ENCODE data around the gene ZHX3. TPM values are rescaled to one million over a fixed set of nuclear protein-coding genes. Genes with fewer than 3 reads are reported as not detected.

The ZHX3 gene
- total and polyA plus RNA-seq, 2 of the 4 experiments (the other 2 are of a cell fraction) = 25.0 to 28.0 TPM

DNA sequence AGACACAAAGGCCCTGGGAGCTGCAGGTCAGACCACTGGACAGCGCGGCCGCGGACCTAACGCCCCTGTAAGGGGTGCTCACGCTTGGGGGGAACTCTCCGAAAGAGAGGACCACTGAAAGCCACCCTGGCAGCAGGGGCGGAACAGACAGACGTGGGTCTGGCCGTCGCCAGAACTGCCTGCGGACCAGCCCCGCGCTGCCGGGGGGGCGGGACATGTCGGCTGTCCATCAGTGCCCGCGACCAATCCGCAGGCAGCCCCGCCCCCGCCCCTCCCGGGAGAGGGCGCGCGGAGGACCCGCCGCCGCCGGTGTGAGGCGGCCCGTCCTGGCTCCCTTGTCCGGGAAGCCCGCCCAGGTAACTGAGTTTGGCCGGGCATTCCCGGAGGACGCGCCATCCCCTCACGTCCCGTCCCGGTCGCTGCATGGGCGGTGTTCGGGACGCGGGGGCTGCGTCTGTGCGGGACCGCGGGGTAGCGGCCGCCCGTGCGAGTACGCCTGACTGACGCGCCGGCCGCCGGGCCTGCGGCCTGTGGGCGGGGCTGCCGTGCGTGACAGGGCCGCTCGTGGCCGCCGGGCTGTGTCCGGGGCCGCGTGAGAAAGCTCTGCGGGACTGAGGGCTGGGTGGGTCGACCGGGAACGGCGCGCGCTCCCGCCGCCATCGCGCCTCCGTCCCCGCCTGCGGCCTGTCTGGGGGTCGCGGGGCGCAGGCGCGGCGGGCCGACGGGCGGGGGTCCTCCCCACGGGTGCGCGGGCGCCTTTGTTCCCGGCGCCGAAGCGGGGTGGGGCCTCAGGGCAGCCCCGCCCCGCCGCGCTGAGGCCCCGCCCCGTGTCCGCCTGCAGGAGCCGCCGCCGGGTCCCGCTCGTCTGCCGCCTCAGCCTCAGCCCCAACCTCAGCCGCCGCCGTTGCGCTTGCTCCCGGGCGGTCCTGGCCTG, 180.6 kb downstream of the ZHX3 start, which contains the start of gene PLCG1:
Gene PLCG1 (plus strand): TSS at position 864 of the 934 bp plus-strand sequence. CDS start 99 bp downstream, outside the sequence.
- peak; percentile 84 for ATAC-seq (ENCODE audit: low read depth)
- Histone ChIP-seq H2AK5ac (ENCODE audit: low read depth, low read length) (peak within 1 kb of the TSS; percentile 71), H3K9me3 (ENCODE audit: control insufficient read depth, insufficient read depth, low read length) (no peaks in the 10 kb centered on the region), H2BK20ac (ENCODE audit: low read depth, low read length) (no peak within 1 kb of the TSS), H3K79me1 (ENCODE audit: low read depth in 1 of 2, low read length in 2 of 2) (peaks cover 9 to 42% of the 10 kb centered on the region in 2 experiments; a peak in 3 of 4 replicates), H3K4me3 (ENCODE audit: insufficient read depth, low read depth, low read length) (peak within 1 kb of the TSS; percentile 98), H3K4me2 (ENCODE audit: low read depth, low read length) (peak within 1 kb of the TSS; percentile 96), H4K8ac (ENCODE audit: low read depth in 2 of 2, low read length in 2 of 2) (peak within 1 kb of the TSS; percentile 80 to 87), H3K27ac (ENCODE audit: insufficient read depth, low read length) (peak within 1 kb of the TSS; percentile 94), H4K91ac (ENCODE audit: insufficient read depth, low read depth, low read length) (peak within 1 kb of the TSS; percentile 61), H4K20me1 (ENCODE audit: insufficient read depth, low read length) (peaks cover 37% of the 10 kb centered on the region), H3K23ac (ENCODE audit: low read depth, low read length) (peak within 1 kb of the TSS; percentile 61), H3K56ac (ENCODE audit: extremely low read depth, insufficient read depth, low read length) (peak within 1 kb of the TSS; percentile 75), H3K18ac (ENCODE audit: low read depth, low read length) (peak within 1 kb of the TSS; percentile 75; the same call in 1 of the 2 replicates), H3K36me3 (ENCODE audit: control insufficient read depth, insufficient read depth, low read length) (no peaks in the 10 kb centered on the region), H3K4ac (ENCODE audit: low read depth, low read length) (peak within 1 kb of the TSS; percentile 85), H2BK120ac (ENCODE audit: low read depth, low read length) (peak within 1 kb of the TSS; percentile 60; the same call in 1 of the 2 replicates), H3K27me3 (ENCODE audit: control insufficient read depth, insufficient read depth, low read length) (no peaks in the 10 kb centered on the region), H2BK5ac (ENCODE audit: low read depth, low read length, poor library complexity, severe bottlenecking) (peak within 1 kb of the TSS; percentile 86), H4K5ac (ENCODE audit: low read depth, low read length) (peak within 1 kb of the TSS; percentile 84), H3K9me1 (ENCODE audit: insufficient read depth, low read length) (peaks cover 26% of the 10 kb centered on the region), H2BK15ac (ENCODE audit: low read depth, low read length) (no peak within 1 kb of the TSS; the same call in 2 of the 3 replicates), H3K4me1 (ENCODE audit: control insufficient read depth, insufficient read depth, low read length) (peaks cover 22% of the 10 kb centered on the region), H2AFZ (replicated peaks; ENCODE audit: low read length, poor library complexity) (peak within 1 kb of the TSS; percentile 98), H3K14ac (replicated peaks; ENCODE audit: low read depth, low read length) (peak within 1 kb of the TSS; percentile 81), H2AK9ac (replicated peaks; ENCODE audit: low read depth, low read length, poor library complexity) (peak within 1 kb of the TSS; percentile 92), H3K9ac (ENCODE audit: low read depth, low read length) (peak within 1 kb of the TSS; percentile 95)
- WGBS, 2 experiments (ENCODE audit: extremely low coverage in 2 of 2, insufficient read length in 1 of 2) = 1% methylated on average over 85 of the region's 121 CpGs; no CpG with 5 or more reads in 1 of the 2 experiments
- peak; percentile 67 for DNase-seq
- in situ Hi-C loops (cut with MboI; ENCODE audit: low sequenced_read_pairs) (no loop called here), intact Hi-C loops (cut with micrococcal nuclease) (loop anchor here (1.0 to 5.0 kb wide), 3 partner anchors 95 to 555 kb away; no protein-coding TSS in a partner anchor), dilution Hi-C loops (cut with HindIII; ENCODE audit: low sequenced_read_pairs, unreplicated experiment) (no loop called here)
- BruUV-seq (replicated peaks) = no TSS peak
- ChIA-PET CTCF (no interaction called here), POLR2A (ENCODE audit: unreplicated experiment) (no interaction called here)
- TF ChIP-seq, protein P1, sequence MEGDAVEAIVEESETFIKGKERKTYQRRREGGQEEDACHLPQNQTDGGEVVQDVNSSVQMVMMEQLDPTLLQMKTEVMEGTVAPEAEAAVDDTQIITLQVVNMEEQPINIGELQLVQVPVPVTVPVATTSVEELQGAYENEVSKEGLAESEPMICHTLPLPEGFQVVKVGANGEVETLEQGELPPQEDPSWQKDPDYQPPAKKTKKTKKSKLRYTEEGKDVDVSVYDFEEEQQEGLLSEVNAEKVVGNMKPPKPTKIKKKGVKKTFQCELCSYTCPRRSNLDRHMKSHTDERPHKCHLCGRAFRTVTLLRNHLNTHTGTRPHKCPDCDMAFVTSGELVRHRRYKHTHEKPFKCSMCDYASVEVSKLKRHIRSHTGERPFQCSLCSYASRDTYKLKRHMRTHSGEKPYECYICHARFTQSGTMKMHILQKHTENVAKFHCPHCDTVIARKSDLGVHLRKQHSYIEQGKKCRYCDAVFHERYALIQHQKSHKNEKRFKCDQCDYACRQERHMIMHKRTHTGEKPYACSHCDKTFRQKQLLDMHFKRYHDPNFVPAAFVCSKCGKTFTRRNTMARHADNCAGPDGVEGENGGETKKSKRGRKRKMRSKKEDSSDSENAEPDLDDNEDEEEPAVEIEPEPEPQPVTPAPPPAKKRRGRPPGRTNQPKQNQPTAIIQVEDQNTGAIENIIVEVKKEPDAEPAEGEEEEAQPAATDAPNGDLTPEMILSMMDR (conservative IDR thresholded peaks at IDR 0.05; ENCODE audit: low read depth, low read length) = no peak
- no peak for TF ChIP-seq CEBPB (IDR thresholded peaks at IDR 0.05; ENCODE audit: low read depth, low read length)
- no peak for TF ChIP-seq FOS (IDR thresholded peaks at IDR 0.05; ENCODE audit: low read depth, low read length)
- TF ChIP-seq POLR2A (IDR thresholded peaks at IDR 0.05; ENCODE audit: low read depth, low read length) = peak; percentile 62
- peak; percentile 84; the same call in 1 of the 2 replicates for TF ChIP-seq MXI1 (IDR thresholded peaks at IDR 0.05; ENCODE audit: borderline replicate concordance, low read depth, low read length)
- no peak for TF ChIP-seq RAD21 (IDR thresholded peaks at IDR 0.05; ENCODE audit: low read length)
- TF ChIP-seq, protein P2, sequence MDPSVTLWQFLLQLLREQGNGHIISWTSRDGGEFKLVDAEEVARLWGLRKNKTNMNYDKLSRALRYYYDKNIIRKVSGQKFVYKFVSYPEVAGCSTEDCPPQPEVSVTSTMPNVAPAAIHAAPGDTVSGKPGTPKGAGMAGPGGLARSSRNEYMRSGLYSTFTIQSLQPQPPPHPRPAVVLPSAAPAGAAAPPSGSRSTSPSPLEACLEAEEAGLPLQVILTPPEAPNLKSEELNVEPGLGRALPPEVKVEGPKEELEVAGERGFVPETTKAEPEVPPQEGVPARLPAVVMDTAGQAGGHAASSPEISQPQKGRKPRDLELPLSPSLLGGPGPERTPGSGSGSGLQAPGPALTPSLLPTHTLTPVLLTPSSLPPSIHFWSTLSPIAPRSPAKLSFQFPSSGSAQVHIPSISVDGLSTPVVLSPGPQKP (IDR thresholded peaks at IDR 0.05; ENCODE audit: borderline replicate concordance, low read depth, low read length) = no peak
- no peak for TF ChIP-seq RCOR1 (IDR thresholded peaks at IDR 0.05; ENCODE audit: insufficient replicate concordance, low read length)
- no peak for TF ChIP-seq CHD1 (IDR thresholded peaks at IDR 0.05; ENCODE audit: low read depth, low read length)
- TF ChIP-seq RFX5 (IDR thresholded peaks at IDR 0.05; ENCODE audit: low read depth, low read length) = no peak
- TF ChIP-seq BHLHE40 (IDR thresholded peaks at IDR 0.05; ENCODE audit: low read depth, low read length) = peak; percentile 61; the same call in 1 of the 2 replicates
- no peak for TF ChIP-seq NFE2L2 (IDR thresholded peaks at IDR 0.05; ENCODE audit: low read depth, low read length)
- no peak for TF ChIP-seq MAFK (IDR thresholded peaks at IDR 0.05; ENCODE audit: low read depth, low read length)
- peak; percentile 82; the same call in 1 of the 2 replicates for TF ChIP-seq MAZ (IDR thresholded peaks at IDR 0.05; ENCODE audit: borderline replicate concordance, low read depth, low read length)
